NCI-H146 treated with DMSO at 0.1 percent for 48 hours (cell line): ENCODE measurements around the gene MCMBP.
"Not testable (repeated sequence)": the region's sequence is repeated elsewhere in the genome, so short reads cannot be mapped to it uniquely, and the experiment has no call there.

Experiments used
- DNase-seq: peaks from one replicate; lab custom pipeline; 2025; ENCODE audit not compliant: unreplicated experiment; lab: John Stamatoyannopoulos, UW

MCMBP gene

GRCh38 chr10:119872610-119872859 lies at the start of gene MCMBP:
TSS of gene MCMBP (minus strand) at chr10:119872843. CDS start at chr10:119872584, 259 bp downstream.
- DNase-seq, result no peak

GRCh38 chr10:119919826-119920225 lies 47.2 kb upstream of the MCMBP start:
- DNase-seq, result no peak

GRCh38 chr10:119919271-119919670 lies 46.6 kb upstream of the MCMBP start:
- no peak for DNase-seq

GRCh38 chr10:119917777-119918176 lies 45.1 kb upstream of the MCMBP start:
- DNase-seq, result no peak

GRCh38 chr10:119910689-119911088 lies 38.0 kb upstream of the MCMBP start:
- DNase-seq, result no peak

- DNase-seq, result no peak
These were observed 35.5 kb upstream of the MCMBP start for GRCh38 chr10:119908166-119908565.

GRCh38 chr10:119907695-119908094 lies 35.1 kb upstream of the MCMBP start:
- not testable (repeated sequence) for DNase-seq

- no peak for DNase-seq
These were observed 31.5 kb upstream of the MCMBP start for GRCh38 chr10:119903946-119904666.

GRCh38 chr10:119898577-119898976 lies 25.9 kb upstream of the MCMBP start:
- DNase-seq, result no peak

- DNase-seq, result no peak
These were observed 24.5 kb upstream of the MCMBP start for GRCh38 chr10:119896937-119897770.

- no peak for DNase-seq
These were observed 23.5 kb upstream of the MCMBP start for GRCh38 chr10:119896061-119896655.

GRCh38 chr10:119893845-119894427 lies 21.3 kb upstream of the MCMBP start:
- DNase-seq, result no peak

GRCh38 chr10:119893074-119893473 lies 20.4 kb upstream of the MCMBP start:
- no peak for DNase-seq

GRCh38 chr10:119892188-119893065 lies 19.8 kb upstream of the MCMBP start, which contains the start of gene SEC23IP:
TSS of gene SEC23IP (plus strand) at chr10:119892730. CDS start at chr10:119892783, 53 bp downstream.
- peak; percentile 94 for DNase-seq

- DNase-seq, result not testable (repeated sequence)
These were observed 19.2 kb upstream of the MCMBP start for GRCh38 chr10:119891849-119892187.

GRCh38 chr10:119890307-119890706 lies 17.7 kb upstream of the MCMBP start:
- not testable (repeated sequence) for DNase-seq

- not testable (repeated sequence) for DNase-seq
These were observed 16.6 kb upstream of the MCMBP start for GRCh38 chr10:119889201-119889600.

- not testable (repeated sequence) for DNase-seq
These were observed 16.1 kb upstream of the MCMBP start for GRCh38 chr10:119888715-119889114.

GRCh38 chr10:119886070-119886469 lies 13.4 kb upstream of the MCMBP start:
- DNase-seq, result not testable (repeated sequence)

- DNase-seq, result not testable (repeated sequence)
These were observed 11.4 kb upstream of the MCMBP start for GRCh38 chr10:119883901-119884611.
